ENCODE data around the gene HM13.
"Not testable (repeated sequence)": the region's sequence is repeated elsewhere in the genome, so short reads cannot be mapped to it uniquely, and the experiment has no call there.

HM13 gene

GRCh38 chr20:31612271-31612640 is 98.0 kb downstream of the HM13 start:
- DNase-seq = not testable (repeated sequence)

GRCh38 chr20:31615416-31615815 is 101.2 kb downstream of the HM13 start:
- no peak for DNase-seq

DNA sequence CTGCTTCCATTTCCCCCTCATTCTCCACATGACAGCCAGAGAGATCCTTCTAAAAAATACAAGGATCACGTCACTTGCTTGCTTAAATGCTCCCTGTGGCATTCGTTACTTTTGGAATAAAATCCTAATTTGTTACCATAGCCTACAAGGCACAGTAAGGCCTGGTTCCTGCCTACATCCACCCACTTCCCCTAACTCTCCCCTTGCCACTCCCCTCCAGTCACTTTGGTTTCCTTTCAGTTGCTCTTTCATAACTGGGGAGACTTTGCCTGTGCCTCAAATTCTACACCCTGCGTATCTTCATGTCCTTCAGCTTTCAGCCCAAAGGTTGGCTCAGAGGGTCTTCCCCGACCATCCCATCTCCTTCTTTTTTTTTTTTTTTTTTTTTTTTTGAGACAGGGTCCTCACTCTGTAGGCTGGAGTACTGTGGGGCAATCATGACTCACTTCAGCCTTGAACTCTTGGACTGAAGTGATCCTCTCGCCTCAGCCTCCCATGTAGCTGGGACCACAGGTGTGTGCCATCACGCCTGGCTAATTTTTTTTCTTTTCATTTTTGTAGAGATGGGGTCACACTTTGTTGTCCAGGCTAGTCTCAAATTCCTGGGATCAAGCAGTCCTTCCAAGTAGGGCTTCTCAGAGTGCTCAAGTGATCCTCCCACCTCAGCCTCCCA is 103.3 kb downstream of the HM13 start:
- DNase-seq = no peak
